ENCODE measurements around the gene TEKT5.
"Not testable (repeated sequence)": the region's sequence is repeated elsewhere in the genome, so short reads cannot be mapped to it uniquely, and the experiment has no call there.

Gene TEKT5

GRCh38 chr16:10657925-10658324, 36.8 kb downstream of the TEKT5 start:
- DNase-seq = no peak

- DNase-seq = no peak
Observed at GRCh38 chr16:10656618-10657017, 38.1 kb downstream of the TEKT5 start.

- DNase-seq = no peak
Observed at GRCh38 chr16:10655415-10655977, 39.2 kb downstream of the TEKT5 start.

- DNase-seq = no peak
Observed at GRCh38 chr16:10654592-10655414, 39.9 kb downstream of the TEKT5 start.

GRCh38 chr16:10652730-10653590, 41.8 kb downstream of the TEKT5 start:
- DNase-seq = peak; percentile 8

- not testable (repeated sequence) for DNase-seq
Observed at GRCh38 chr16:10649098-10649497, 45.6 kb downstream of the TEKT5 start.

- DNase-seq = no peak
Observed at GRCh38 chr16:10647721-10648296, 46.9 kb downstream of the TEKT5 start.

- DNase-seq = no peak
Observed at GRCh38 chr16:10647264-10647720, 47.4 kb downstream of the TEKT5 start.

GRCh38 chr16:10646581-10647263, 48.0 kb downstream of the TEKT5 start:
- DNase-seq = no peak

- DNase-seq = no peak
Observed at GRCh38 chr16:10646228-10646580, 48.5 kb downstream of the TEKT5 start.

- DNase-seq = no peak
Observed at GRCh38 chr16:10644092-10644491, 50.6 kb downstream of the TEKT5 start.

- no peak for DNase-seq
Observed at GRCh38 chr16:10642964-10643363, 51.8 kb downstream of the TEKT5 start.

GRCh38 chr16:10641953-10642949, 52.5 kb downstream of the TEKT5 start:
- no peak for DNase-seq

- DNase-seq = no peak
Observed at GRCh38 chr16:10641555-10641952, 53.2 kb downstream of the TEKT5 start.

- no peak for DNase-seq
Observed at GRCh38 chr16:10640934-10641333, 53.8 kb downstream of the TEKT5 start.

GRCh38 chr16:10638101-10638500, 56.6 kb downstream of the TEKT5 start:
- no peak for DNase-seq

GRCh38 chr16:10637337-10638037, 57.2 kb downstream of the TEKT5 start:
- DNase-seq = no peak

GRCh38 chr16:10635365-10636021, 59.2 kb downstream of the TEKT5 start:
- DNase-seq = no peak

GRCh38 chr16:10633429-10633828, 61.3 kb downstream of the TEKT5 start:
- DNase-seq = not testable (repeated sequence)

- DNase-seq = no peak
Observed at GRCh38 chr16:10631886-10632285, 62.8 kb downstream of the TEKT5 start.
